Keratinocyte (primary cell): Measurements from ENCODE around the gene TMEM138. TPM values are rescaled to one million over a fixed set of nuclear protein-coding genes. Genes with fewer than 3 reads are reported as not detected.

Experiments used
- DNase-seq: peaks from one replicate; pipeline ENCODE4 v3.0.0-alpha.2; 2011; ENCODE audit warnings: low read depth, missing footprints, low spot score
- FAIRE-seq: peaks from 2 replicates; lab custom pipeline; 2011; peaks lifted over from hg19 to GRCh38; lab: Jason Lieb, UNC
- H2AFZ ChIP-seq: 2 replicates; pipeline ENCODE4 v1.6.0; 2012; ENCODE audit warnings: low read length, control low read depth, inconsistent platforms; ENCODE audit not compliant: control insufficient read depth
- H3K27ac ChIP-seq: 2 replicates; pipeline ENCODE4 v1.5.1; 2011; ENCODE audit warnings: low read length; ENCODE audit not compliant: control insufficient read depth, insufficient read depth
- H3K27me3 ChIP-seq: 3 replicates; pipeline ENCODE4 v1.6.0; 2011; ENCODE audit warnings: low read length; ENCODE audit not compliant: control insufficient read depth, insufficient read depth; ENCODE audit errors: extremely low read depth
- H3K36me3 ChIP-seq, 2 experiments: 2 replicates in 1 of 2; 3 replicates in 1 of 2; pipeline ENCODE4 v1.5.1; 2011; ENCODE audit warnings: low read length in 2 of 2, mild to moderate bottlenecking in 1 of 2; ENCODE audit not compliant: control insufficient read depth in 2 of 2, insufficient read depth in 2 of 2; ENCODE audit errors: extremely low read depth in 1 of 2
- H3K4me1 ChIP-seq: 3 replicates; pipeline ENCODE4 v1.5.1; 2011; ENCODE audit warnings: low read length; ENCODE audit not compliant: control insufficient read depth, insufficient read depth; ENCODE audit errors: extremely low read depth
- H3K4me2 ChIP-seq: 3 replicates; pipeline ENCODE4 v1.6.0; 2011; ENCODE audit warnings: low read depth, low read length; ENCODE audit not compliant: control insufficient read depth, insufficient read depth; ENCODE audit errors: extremely low read depth
- H3K4me3 ChIP-seq, 3 experiments: fragments of 200-600 bp in 1 of 3; sonication (generic) in 1 of 3; 2 replicates in 2 of 3; 3 replicates in 1 of 3; pipeline ENCODE4 v1.5.1; 2011 to 2016; ENCODE audit warnings: low read length in 3 of 3, mild to moderate bottlenecking in 3 of 3, control low read depth in 2 of 3, inconsistent platforms in 1 of 3, low read depth in 1 of 3, mixed read lengths in 1 of 3, mixed run types in 1 of 3, moderate library complexity in 1 of 3; ENCODE audit not compliant: control insufficient read depth in 2 of 3, insufficient read depth in 2 of 3; ENCODE audit errors: extremely low read depth in 1 of 3
- H3K79me2 ChIP-seq: 2 replicates; pipeline ENCODE4 v1.6.0; 2012; ENCODE audit warnings: low read length; ENCODE audit not compliant: control insufficient read depth, insufficient read depth
- H3K9ac ChIP-seq: 3 replicates; pipeline ENCODE4 v1.6.0; 2011; ENCODE audit warnings: low read length; ENCODE audit not compliant: control insufficient read depth, insufficient read depth; ENCODE audit errors: extremely low read depth
- H3K9me1 ChIP-seq: 3 replicates; pipeline ENCODE4 v1.6.0; 2011; ENCODE audit warnings: low read length; ENCODE audit not compliant: control insufficient read depth, insufficient read depth; ENCODE audit errors: extremely low read depth
- H3K9me3 ChIP-seq: 2 replicates; pipeline ENCODE4 v1.5.1; 2012; ENCODE audit warnings: low read depth, low read length; ENCODE audit not compliant: control insufficient read depth
- H4K20me1 ChIP-seq: 3 replicates; pipeline ENCODE4 v1.6.0; 2011; ENCODE audit warnings: low read length; ENCODE audit not compliant: control insufficient read depth, insufficient read depth; ENCODE audit errors: extremely low read depth
- CTCF ChIP-seq, 3 experiments: IDR thresholded peaks in 1 of 3; conservative IDR thresholded peaks in 1 of 3; optimal IDR thresholded peaks in 1 of 3; 2 replicates in 2 of 3; 3 replicates in 1 of 3; pipeline versions ENCODE3 to v1.5.1; 2011; ENCODE audit warnings: low read length in 3 of 3, mild to moderate bottlenecking in 3 of 3, moderate library complexity in 2 of 3, control low read depth in 1 of 3, inconsistent platforms in 1 of 3; ENCODE audit not compliant: insufficient read depth in 2 of 3; ENCODE audit errors: extremely low read depth in 1 of 3
- EZH2 ChIP-seq: IDR thresholded peaks from one replicate; pipeline ENCODE4 v1.6.1; 2012; ENCODE audit warnings: inconsistent platforms, mild to moderate bottlenecking, low read length, moderate library complexity
- dilution Hi-C: fragments of 300-500 bp; cut with MboI; formaldehyde crosslinking; loops from one replicate; pipeline ENCODE4 v1.7.0; 2020; ENCODE audit warnings: low sequenced_read_pairs; ENCODE audit not compliant: extremely low pct_ligation_motif_present
- polyA plus RNA-seq, 5 experiments: library from polyadenylated mRNA; depleted of rRNA in 3 of 5; stranded (reverse) in 3 of 5; stranded (forward) in 1 of 5; unstranded in 1 of 5; fragments of >200 nt; gene quantifications; 1 replicate in 1 of 5; 2 replicates in 3 of 5; 3 replicates in 1 of 5; pipeline versions ENCODE4 v1.2.1 to v1.2.3, GENCODE V29; 2011 to 2012; ENCODE audit warnings: missing spikeins in 2 of 5, low read depth in 1 of 5, low replicate concordance in 1 of 5

The TMEM138 gene
- polyA plus RNA-seq, 1 donor (not counting 4 experiments of a cell fraction or from before 2014, with no cell fraction given), result 85.4 TPM

DNA sequence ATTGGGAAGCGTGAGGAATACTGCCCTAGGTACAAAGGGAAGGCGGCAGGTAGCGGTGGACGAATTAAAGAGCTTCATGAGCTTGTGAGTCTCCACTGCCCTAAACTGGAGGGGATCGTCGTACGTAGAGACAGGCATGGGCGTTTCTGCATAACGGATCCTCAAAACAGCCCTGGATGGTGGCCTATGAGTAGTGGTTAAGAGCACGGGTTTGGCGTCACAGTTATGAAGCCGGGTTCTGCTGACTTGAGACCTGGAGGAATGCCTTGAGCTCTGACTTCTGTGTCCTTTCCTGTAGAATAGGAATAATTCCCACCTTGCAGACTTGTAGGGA, 335 bp downstream of the TMEM138 start:
- Histone ChIP-seq H3K4me2 (peak overlapping the region; percentile 88), H3K9me3 (no peaks in the 10 kb centered on the region), H3K9me1 (no peaks in the 10 kb centered on the region), H2AFZ (peak overlapping the region; percentile 32), H4K20me1 (no peaks in the 10 kb centered on the region), H3K27ac (peak overlapping the region; percentile 84), H3K79me2 (peaks cover 36% of the 10 kb centered on the region), H3K4me3 (peak overlapping the region; percentile 56 to 71 (median 70)), H3K27me3 (no peaks in the 10 kb centered on the region), H3K9ac (peak overlapping the region; percentile 98), H3K4me1 (peaks cover 17% of the 10 kb centered on the region), H3K36me3 (peaks cover 20 to 28% of the 10 kb centered on the region in 2 experiments)
- DNase-seq, result no peak
- TF ChIP-seq EZH2 (no peak), CTCF (optimal IDR thresholded peaks at IDR 0.05 in 1 of 3, IDR thresholded peaks at IDR 0.05 in 1 of 3, conservative IDR thresholded peaks at IDR 0.05 in 1 of 3; ENCODE audit: extremely low read depth in 1 of 3, insufficient read depth in 2 of 3, low read length in 3 of 3) (no peak)
- dilution Hi-C loops, result no loop called here
- no peak for FAIRE-seq

DNA sequence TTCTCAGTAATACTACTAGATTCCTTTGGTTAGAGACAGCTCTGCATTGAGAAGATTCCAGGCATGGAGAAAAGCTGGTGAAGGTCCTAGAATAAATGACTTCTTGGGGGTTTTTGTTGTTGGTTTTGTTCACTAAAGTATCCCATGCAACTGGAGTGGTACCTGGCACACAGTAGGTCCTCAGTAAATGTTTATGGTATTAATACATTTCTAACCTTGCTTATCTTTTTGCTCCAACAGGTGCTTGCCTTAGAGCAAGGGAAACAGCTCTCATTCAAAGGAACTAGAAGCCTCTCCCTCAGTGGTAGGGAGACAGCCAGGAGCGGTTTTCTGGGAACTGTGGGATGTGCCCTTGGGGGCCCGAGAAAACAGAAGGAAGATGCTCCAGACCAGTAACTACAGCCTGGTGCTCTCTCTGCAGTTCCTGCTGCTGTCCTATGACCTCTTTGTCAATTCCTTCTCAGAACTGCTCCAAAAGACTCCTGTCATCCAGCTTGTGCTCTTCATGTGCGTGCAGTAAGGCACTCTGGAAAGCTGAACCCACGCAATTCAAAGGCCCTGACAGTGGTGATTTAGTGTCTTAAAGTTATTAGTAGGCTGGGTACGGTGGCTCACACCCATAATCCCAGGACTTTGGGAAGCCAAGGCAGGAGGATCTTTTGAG, 2.0 kb downstream of the TMEM138 start:
- no peak overlapping the region for H3K4me2 ChIP-seq
- dilution Hi-C loops, result no loop called here

More for the DNA sequence above, 2.0 kb downstream of the TMEM138 start:
- peaks cover 25 to 41% of the 10 kb centered on the region in 2 experiments for H3K36me3 ChIP-seq
- peaks cover 24% of the 10 kb centered on the region for H3K4me1 ChIP-seq
- no peak overlapping the region for H2AFZ ChIP-seq
- no peaks in the 10 kb centered on the region for H4K20me1 ChIP-seq
- no peak overlapping the region for H3K27ac ChIP-seq
- H3K9ac ChIP-seq, result no peak overlapping the region
- H3K79me2 ChIP-seq, result peaks cover 36% of the 10 kb centered on the region
- FAIRE-seq, result no peak
- H3K27me3 ChIP-seq, result no peaks in the 10 kb centered on the region
- TF ChIP-seq CTCF (optimal IDR thresholded peaks at IDR 0.05 in 1 of 3, IDR thresholded peaks at IDR 0.05 in 1 of 3, conservative IDR thresholded peaks at IDR 0.05 in 1 of 3; ENCODE audit: extremely low read depth in 1 of 3, insufficient read depth in 2 of 3, low read length in 3 of 3), result no peak
- no peak for TF ChIP-seq EZH2
- no peaks in the 10 kb centered on the region for H3K9me3 ChIP-seq
- no peaks in the 10 kb centered on the region for H3K9me1 ChIP-seq
- no peak for DNase-seq
- H3K4me3 ChIP-seq, result no peak overlapping the region
